H1 (cell line): Measurements from ENCODE around the gene PPIC. TPM values are rescaled to one million over a fixed set of nuclear protein-coding genes. Genes with fewer than 3 reads are reported as not detected.

ENCODE experiments used
- CTCF ChIA-PET: fragments of 300-600 bp; sonication (Branson Sonifier 250); formaldehyde crosslinking; loops from one replicate; lab custom pipeline; 2021; ENCODE audit not compliant: partially characterized antibody; lab: Charles Lee
- POLR2A ChIA-PET: fragments of 300-600 bp; sonication (Branson Sonifier 250); formaldehyde crosslinking; loops from one replicate; lab custom pipeline; 2021; ENCODE audit warnings: inconsistent platforms; ENCODE audit not compliant: partially characterized antibody; lab: Charles Lee
- DNase-seq, 2 experiments: peaks; one replicate each; pipeline versions ENCODE4 v3.0.0 to v3.0.0-alpha.2; 2010 to 2022; ENCODE audit warnings: low spot score in 2 of 2, low read depth in 1 of 2, mixed read lengths in 1 of 2
- FAIRE-seq: peaks from 2 replicates; lab custom pipeline; 2011; peaks lifted over from hg19 to GRCh38; lab: Jason Lieb, UNC
- H2AFZ ChIP-seq: 2 replicates; pipeline ENCODE4 v1.8.1; 2012; ENCODE audit warnings: low read length, inconsistent platforms
- H2AK5ac ChIP-seq: 2 replicates; pipeline ENCODE4 v1.6.1; 2013; ENCODE audit warnings: low read depth, low read length
- H2BK120ac ChIP-seq: replicated peaks from 2 replicates; pipeline ENCODE3; 2013; ENCODE audit warnings: low read depth, low read length, inconsistent platforms
- H2BK12ac ChIP-seq: 2 replicates; pipeline ENCODE4 v1.6.1; 2013; ENCODE audit warnings: low read depth, low read length
- H2BK15ac ChIP-seq: 2 replicates; pipeline ENCODE4 v1.6.1; 2013; ENCODE audit warnings: low read length
- H2BK20ac ChIP-seq: 2 replicates; pipeline ENCODE4 v1.6.1; 2013; ENCODE audit warnings: low read length
- H2BK5ac ChIP-seq: 2 replicates; pipeline ENCODE4 v1.6.1; 2013; ENCODE audit warnings: low read depth, low read length
- H3K14ac ChIP-seq: 2 replicates; pipeline ENCODE4 v1.6.1; 2013; ENCODE audit warnings: inconsistent platforms; ENCODE audit not compliant: insufficient read length
- H3K18ac ChIP-seq: 2 replicates; pipeline ENCODE4 v1.6.1; 2013; ENCODE audit warnings: low read length; ENCODE audit errors: extremely low read depth
- H3K23ac ChIP-seq: 2 replicates; pipeline ENCODE4 v1.6.1; 2013; ENCODE audit warnings: inconsistent platforms; ENCODE audit not compliant: insufficient read length
- H3K23me2 ChIP-seq: 2 replicates; pipeline ENCODE4 v1.6.1; 2013; ENCODE audit warnings: low read depth, low read length
- H3K27ac ChIP-seq: 2 replicates; pipeline ENCODE4 v1.6.1; 2011; ENCODE audit warnings: low read depth, low read length, inconsistent platforms
- H3K27me3 ChIP-seq, 4 experiments: replicated peaks in 1 of 4; 1 replicate in 1 of 4; 2 replicates in 3 of 4; pipeline versions ENCODE4 v1.6.1 to v1.8.1; 2011 to 2013; ENCODE audit warnings: low read length in 3 of 4, mild to moderate bottlenecking in 3 of 4, inconsistent platforms in 2 of 4, mixed read lengths in 2 of 4, moderate library complexity in 1 of 4; ENCODE audit not compliant: control insufficient read depth in 3 of 4, insufficient read depth in 3 of 4; ENCODE audit errors: extremely low read depth in 1 of 4
- H3K36me3 ChIP-seq, 4 experiments: 2 replicates each; pipeline versions ENCODE4 v1.6.1 to v1.8.1; 2011 to 2013; ENCODE audit warnings: mild to moderate bottlenecking in 4 of 4, low read length in 3 of 4, moderate library complexity in 2 of 4, control low read depth in 1 of 4, inconsistent platforms in 1 of 4; ENCODE audit not compliant: insufficient read depth in 4 of 4, control insufficient read depth in 2 of 4
- H3K4ac ChIP-seq: replicated peaks from 2 replicates; pipeline ENCODE3; 2013; ENCODE audit warnings: low read length, low read depth, mixed read lengths, inconsistent platforms; ENCODE audit not compliant: insufficient read length
- H3K4me1 ChIP-seq, 4 experiments: replicated peaks in 1 of 4; 1 replicate in 1 of 4; 2 replicates in 3 of 4; pipeline versions ENCODE4 v1.6.1 to v1.8.1; 2011 to 2013; ENCODE audit warnings: low read length in 3 of 4, inconsistent platforms in 2 of 4, mixed read lengths in 1 of 4; ENCODE audit not compliant: insufficient read depth in 4 of 4, control insufficient read depth in 3 of 4
- H3K4me2 ChIP-seq, 2 experiments: 2 replicates each; pipeline versions ENCODE4 v1.6.1 to v1.8.1; 2011 to 2013; ENCODE audit warnings: low read depth in 2 of 2, low read length in 2 of 2, control low read depth in 1 of 2, inconsistent platforms in 1 of 2, mild to moderate bottlenecking in 1 of 2; ENCODE audit not compliant: insufficient read depth in 1 of 2
- H3K4me3 ChIP-seq, 4 experiments: fragments of 200-600, 300-600 bp in 1 of 4; sonication (generic), shearing (Covaris generic), sonication (Bioruptor Twin) in 1 of 4; 2 replicates each; pipeline versions ENCODE4 v1.5.1 to v1.8.1; 2011 to 2016; ENCODE audit warnings: low read length in 4 of 4, low read depth in 3 of 4, control low read depth in 2 of 4, inconsistent platforms in 2 of 4, mild to moderate bottlenecking in 2 of 4, mixed read lengths in 1 of 4, moderate library complexity in 1 of 4; ENCODE audit not compliant: insufficient read depth in 2 of 4; ENCODE audit errors: extremely low read depth in 1 of 4
- H3K56ac ChIP-seq: replicated peaks from 2 replicates; pipeline ENCODE3; 2013; ENCODE audit warnings: low read depth, mild to moderate bottlenecking, mixed read lengths, low read length, inconsistent platforms; ENCODE audit not compliant: insufficient read length
- H3K79me1 ChIP-seq: 2 replicates; pipeline ENCODE4 v1.6.1; 2013; ENCODE audit warnings: low read depth, low read length, control low read depth
- H3K79me2 ChIP-seq, 2 experiments: 2 replicates each; pipeline versions ENCODE4 v1.6.1 to v1.8.1; 2012 to 2013; ENCODE audit warnings: low read length in 2 of 2, mild to moderate bottlenecking in 2 of 2, inconsistent platforms in 1 of 2; ENCODE audit not compliant: insufficient read depth in 2 of 2, control insufficient read depth in 1 of 2
- H3K9ac ChIP-seq, 4 experiments: replicated peaks in 1 of 4; 1 replicate in 1 of 4; 2 replicates in 3 of 4; pipeline versions ENCODE4 v1.6.1 to v1.8.1; 2011 to 2013; ENCODE audit warnings: low read depth in 3 of 4, low read length in 3 of 4, control low read depth in 2 of 4, mild to moderate bottlenecking in 2 of 4, moderate library complexity in 2 of 4, inconsistent platforms in 1 of 4; ENCODE audit errors: extremely low read depth in 1 of 4
- H3K9me3 ChIP-seq, 2 experiments: 2 replicates each; pipeline versions ENCODE4 v1.6.1 to v1.8.1; 2012 to 2013; ENCODE audit warnings: mild to moderate bottlenecking in 2 of 2, moderate library complexity in 2 of 2, control low read depth in 1 of 2, inconsistent platforms in 1 of 2, low read depth in 1 of 2, low read length in 1 of 2, mixed read lengths in 1 of 2; ENCODE audit not compliant: insufficient read depth in 2 of 2
- H4K20me1 ChIP-seq, 2 experiments: replicated peaks in 1 of 2; 2 replicates each; pipeline versions ENCODE3 to v1.8.1; 2011 to 2013; ENCODE audit warnings: inconsistent platforms in 2 of 2, low read length in 2 of 2, mild to moderate bottlenecking in 1 of 2; ENCODE audit not compliant: insufficient read depth in 2 of 2, control insufficient read depth in 1 of 2
- H4K5ac ChIP-seq: 2 replicates; pipeline ENCODE4 v1.6.1; 2013; ENCODE audit warnings: low read length, low read depth, mixed read lengths, inconsistent platforms; ENCODE audit not compliant: insufficient read length
- H4K8ac ChIP-seq: 2 replicates; pipeline ENCODE4 v1.8.0; 2013; ENCODE audit warnings: mild to moderate bottlenecking, moderate library complexity, low read length, inconsistent platforms; ENCODE audit not compliant: insufficient read depth; ENCODE audit errors: extremely low read depth
- H4K91ac ChIP-seq: replicated peaks from 2 replicates; pipeline ENCODE3; 2013; ENCODE audit warnings: low read length, mixed read lengths, inconsistent platforms; ENCODE audit not compliant: insufficient read length
- ATF3 ChIP-seq: IDR thresholded peaks from 2 replicates; pipeline ENCODE4 v1.6.1; 2011; ENCODE audit warnings: low read depth, mild to moderate bottlenecking, low read length; ENCODE audit not compliant: insufficient read depth
- CBX5 ChIP-seq: fragments of 300-800, 300-1000 bp; sonication (generic); IDR thresholded peaks from 2 replicates; pipeline ENCODE4 v1.7.1; 2016; ENCODE audit warnings: antibody characterized with exemption, low read length, low read depth
- EZH2 ChIP-seq: fragments of 200-600 bp; sonication (generic); IDR thresholded peaks from 2 replicates; pipeline ENCODE4 v1.7.1; 2012; ENCODE audit warnings: low read depth, mild to moderate bottlenecking, moderate library complexity, low read length, inconsistent platforms; ENCODE audit not compliant: severe bottlenecking
- HDAC2 ChIP-seq, 2 experiments: fragments of 300-600 bp in 1 of 2; sonication (generic) in 1 of 2; IDR thresholded peaks; 2 replicates each; pipeline ENCODE4 v1.6.1; 2011 to 2012; ENCODE audit warnings: low read depth in 2 of 2, low read length in 2 of 2, mild to moderate bottlenecking in 2 of 2, moderate library complexity in 2 of 2, borderline replicate concordance in 1 of 2, inconsistent platforms in 1 of 2
- KDM4A ChIP-seq: IDR thresholded peaks from one replicate; pipeline ENCODE4 v1.7.1; 2012; ENCODE audit warnings: low read depth, mild to moderate bottlenecking, moderate library complexity, low read length, inconsistent platforms; ENCODE audit not compliant: severe bottlenecking
- NANOG ChIP-seq: IDR thresholded peaks from 2 replicates; pipeline ENCODE4 v1.6.1; 2011; ENCODE audit warnings: low read length, low read depth, mild to moderate bottlenecking, inconsistent platforms; ENCODE audit not compliant: insufficient read depth, poor library complexity, severe bottlenecking
- RBBP5 ChIP-seq: IDR thresholded peaks from 2 replicates; pipeline ENCODE4 v1.7.1; 2012; ENCODE audit warnings: low read depth, mild to moderate bottlenecking, inconsistent platforms, low read length, moderate library complexity, borderline replicate concordance
- SIX5 ChIP-seq: IDR thresholded peaks from 2 replicates; pipeline ENCODE4 v1.6.1; 2011; ENCODE audit warnings: mild to moderate bottlenecking, low read depth, low read length
- SUZ12 ChIP-seq: fragments of 200-600 bp; sonication (generic); IDR thresholded peaks from 2 replicates; pipeline ENCODE4 v1.6.1; 2012; ENCODE audit warnings: mild to moderate bottlenecking, inconsistent platforms, low read length, moderate library complexity, mixed read lengths
- TEAD4 ChIP-seq: IDR thresholded peaks from 2 replicates; pipeline ENCODE4 v1.6.1; 2012; ENCODE audit warnings: low read depth, low read length, inconsistent platforms, mixed read lengths
- WGBS, 2 experiments: shearing (Covaris generic) in 1 of 2; methylation state at CpG; one replicate each; pipeline versions ENCODE4 v1.1.6 to v1.1.7; 2013 to 2015; ENCODE audit warnings: low lambda C conversion rate in 2 of 2, mixed read lengths in 2 of 2, inconsistent platforms in 1 of 2, low coverage in 1 of 2, missing lambda C conversion rate in 1 of 2; ENCODE audit not compliant: insufficient replicate concordance in 2 of 2, insufficient coverage in 1 of 2, insufficient read length in 1 of 2; ENCODE audit errors: extremely low coverage in 1 of 2, missing lambda C conversion rate in 1 of 2; 5-methylcytosine and 5-hydroxymethylcytosine counted together
- polyA plus RNA-seq, 7 experiments: library from polyadenylated mRNA; depleted of rRNA in 3 of 7; stranded (reverse) in 5 of 7; unstranded in 2 of 7; fragments of >200 nt in 5 of 7; fragments of 200-250 nt in 2 of 7; gene quantifications; 1 replicate in 5 of 7; 2 replicates in 1 of 7; 4 replicates in 1 of 7; pipeline versions ENCODE4 v1.2.1 to v1.2.3, GENCODE V29; 2011 to 2013; ENCODE audit warnings: missing spikeins in 2 of 7, mixed read lengths in 2 of 7
- total RNA-seq: library from RNA; stranded (reverse); fragmentation: NEBNext Ultra II Directional; extraction: Animal tissue kit (Norgen Biotek cat#: 25700); gene quantifications from 2 replicates; pipeline ENCODE4 v1.2.1, GENCODE V29; 2021
- TF ChIP-seq, protein P1 (sequence below): IDR thresholded peaks from 2 replicates; pipeline ENCODE4 v1.6.1; 2012; ENCODE audit warnings: inconsistent platforms

Gene PPIC
- total and polyA plus RNA-seq, 2 of the 8 experiments (the other 6 are each of a cell fraction or from before 2014, with no cell fraction given): 8.5 to 10.4 TPM

DNA sequence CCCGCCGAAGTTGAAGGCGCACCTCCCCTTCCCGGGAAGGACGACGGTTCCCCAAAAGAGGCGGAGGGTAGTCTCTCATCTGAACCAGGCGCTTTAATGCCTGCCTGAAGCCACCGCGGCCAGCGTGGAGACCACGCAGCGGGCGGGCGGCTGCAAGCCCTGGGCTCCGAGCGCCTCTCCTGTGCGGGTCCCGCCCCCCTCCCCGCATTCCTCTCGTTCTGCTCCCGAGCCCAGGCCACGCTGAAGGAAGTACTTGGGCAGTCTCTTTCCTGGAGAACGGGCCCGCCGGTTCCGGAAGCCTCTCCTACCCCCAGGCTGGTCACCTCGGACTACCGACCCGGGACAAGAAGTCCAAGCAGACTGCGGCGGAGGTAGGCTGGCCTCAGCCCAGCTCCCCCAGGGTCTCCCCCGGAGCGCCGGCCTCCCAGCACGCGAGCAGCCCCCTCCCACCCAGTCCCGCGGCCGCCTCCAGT lies 571 bp downstream of the PPIC start:
- peak overlapping the region; percentile 64 to 92 (median 70) for H3K4me3 ChIP-seq
- no peaks in the 10 kb centered on the region for H3K36me3 ChIP-seq
- peak overlapping the region; percentile 32; the same call in 1 of the 2 replicates for H3K18ac ChIP-seq
- DNase-seq (peak; percentile 17 to 77), FAIRE-seq (no peak)
- H2BK12ac ChIP-seq: no peak overlapping the region
- 3% methylated on average over 24 of the region's 40 CpGs; no CpG with 5 or more reads in 1 of the 2 experiments for WGBS, 2 experiments
- peaks cover 0 to 12% (median 5%) of the 10 kb centered on the region in 4 experiments; a peak in 5 of 7 replicates for H3K4me1 ChIP-seq
- no peak overlapping the region for H3K4ac ChIP-seq
- 0 out of 4 replicates have a peak, but pooled peaks of 1 of the 2 experiments have one; percentile 17 for TF ChIP-seq HDAC2 (IDR thresholded peaks at IDR 0.05; ENCODE audit: borderline replicate concordance in 1 of 2, low read depth in 2 of 2, low read length in 2 of 2)
- no peak for TF ChIP-seq SIX5
- no peak for TF ChIP-seq ATF3
- TF ChIP-seq TEAD4: peak; percentile 47; the same call in 1 of the 2 replicates
- TF ChIP-seq KDM4A: peak; percentile 13
- TF ChIP-seq CBX5: no peak
- peak; percentile 32; the same call in 1 of the 2 replicates for TF ChIP-seq RBBP5
- TF ChIP-seq EZH2: no peak
- no peak for TF ChIP-seq NANOG
- peak; percentile 0; the same call in 1 of the 2 replicates for TF ChIP-seq SUZ12
- TF ChIP-seq, protein P1, sequence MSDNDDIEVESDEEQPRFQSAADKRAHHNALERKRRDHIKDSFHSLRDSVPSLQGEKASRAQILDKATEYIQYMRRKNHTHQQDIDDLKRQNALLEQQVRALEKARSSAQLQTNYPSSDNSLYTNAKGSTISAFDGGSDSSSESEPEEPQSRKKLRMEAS: no peak; the same call in 1 of the 2 replicates
- H3K56ac ChIP-seq: no peak overlapping the region
- no peak overlapping the region; the same call in 1 of the 2 replicates for H4K8ac ChIP-seq
- peaks cover 0 to 2% of the 10 kb centered on the region in 2 experiments for H4K20me1 ChIP-seq
- no peak overlapping the region for H2BK15ac ChIP-seq
- H3K4me2 ChIP-seq: peak overlapping the region; percentile 82 to 91
- no peak overlapping the region for H3K27ac ChIP-seq
- H2BK120ac ChIP-seq: no peak overlapping the region
- peaks cover 9% of the 10 kb centered on the region for H3K23me2 ChIP-seq
- H3K14ac ChIP-seq: no peak overlapping the region
- no peak overlapping the region for H4K91ac ChIP-seq
- no peak overlapping the region for H3K23ac ChIP-seq
- H3K9ac ChIP-seq: no peak overlapping the region
- H2AFZ ChIP-seq: peak overlapping the region; percentile 77; the same call in 1 of the 2 replicates
- no peak overlapping the region for H2BK20ac ChIP-seq
- no peak overlapping the region for H2AK5ac ChIP-seq
- H4K5ac ChIP-seq: no peak overlapping the region
- CTCF ChIA-PET: interaction anchor here (1.4 kb wide), 1 partner anchor 9 kb away, joined by 6 read pairs; no protein-coding TSS in a partner anchor
- no peaks in the 10 kb centered on the region for H3K79me2 ChIP-seq
- no peaks in the 10 kb centered on the region for H3K9me3 ChIP-seq
- H3K79me1 ChIP-seq: no peaks in the 10 kb centered on the region
- H3K27me3 ChIP-seq: peaks cover 0 to 26% (median 11%) of the 10 kb centered on the region in 4 experiments; a peak in 6 of 7 replicates
- H2BK5ac ChIP-seq: no peak overlapping the region
- POLR2A ChIA-PET: interaction anchor here (0.9 kb wide), 1 partner anchor 26 kb away, joined by 4 read pairs; no protein-coding TSS in a partner anchor
